GM18951 (cell line): ENCODE data around the gene MRPL42.
"Not testable (repeated sequence)": the region's sequence is repeated elsewhere in the genome, so short reads cannot be mapped to it uniquely, and the experiment has no call there.

Source experiments
- POLR2A ChIP-seq: IDR thresholded peaks from 4 replicates; pipeline ENCODE4 v1.6.1; 2011; ENCODE audit warnings: mild to moderate bottlenecking; ENCODE audit not compliant: insufficient read length, insufficient read depth; ENCODE audit errors: extremely low read depth
- in situ Hi-C: fragments of 300-500 bp; cut with MboI; formaldehyde crosslinking; loops from one replicate; pipeline ENCODE4 v1.12.0; 2022; ENCODE audit warnings: low sequenced_read_pairs, mixed read lengths, inconsistent platforms; ENCODE audit not compliant: unreplicated experiment

Gene MRPL42

DNA sequence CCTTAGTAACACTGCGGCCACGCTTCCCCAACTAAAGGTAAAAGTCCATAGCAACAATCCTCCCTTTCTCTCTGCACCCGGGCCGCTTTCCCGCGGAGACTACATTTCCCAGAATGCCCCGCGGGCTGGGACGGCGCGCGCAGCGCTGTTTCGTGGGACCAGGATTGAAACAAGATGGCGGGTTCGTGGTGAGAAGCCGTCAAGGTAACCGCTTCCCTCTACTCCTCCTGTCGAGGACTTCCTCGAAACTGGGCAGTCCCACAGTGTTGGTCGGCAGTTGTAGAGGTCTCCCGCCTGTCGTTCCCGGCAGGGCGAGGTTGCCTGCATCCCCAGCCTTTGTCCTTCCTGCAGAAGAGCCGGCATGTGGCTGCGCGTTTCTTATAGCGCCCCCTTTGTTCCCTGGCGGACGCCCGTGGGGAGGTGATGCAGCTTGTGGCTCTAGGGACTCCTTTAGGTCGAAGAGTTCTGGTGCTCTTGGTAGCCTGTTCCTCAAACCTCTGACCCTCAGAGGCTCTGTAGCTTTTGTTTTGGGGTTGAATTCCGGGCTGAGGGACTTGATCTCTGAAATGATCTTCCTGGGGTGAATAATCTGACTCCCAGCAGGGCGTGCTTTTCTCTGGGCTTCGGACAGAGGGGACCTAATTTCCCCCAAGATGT, at the start of gene MRPL42:
MRPL42 (plus strand) TSS at position 164 of the 657 bp plus-strand sequence. CDS start 1,772 bp downstream, outside the sequence.
- in situ Hi-C loops: no loop called here
- TF ChIP-seq POLR2A: peak; percentile 76

DNA sequence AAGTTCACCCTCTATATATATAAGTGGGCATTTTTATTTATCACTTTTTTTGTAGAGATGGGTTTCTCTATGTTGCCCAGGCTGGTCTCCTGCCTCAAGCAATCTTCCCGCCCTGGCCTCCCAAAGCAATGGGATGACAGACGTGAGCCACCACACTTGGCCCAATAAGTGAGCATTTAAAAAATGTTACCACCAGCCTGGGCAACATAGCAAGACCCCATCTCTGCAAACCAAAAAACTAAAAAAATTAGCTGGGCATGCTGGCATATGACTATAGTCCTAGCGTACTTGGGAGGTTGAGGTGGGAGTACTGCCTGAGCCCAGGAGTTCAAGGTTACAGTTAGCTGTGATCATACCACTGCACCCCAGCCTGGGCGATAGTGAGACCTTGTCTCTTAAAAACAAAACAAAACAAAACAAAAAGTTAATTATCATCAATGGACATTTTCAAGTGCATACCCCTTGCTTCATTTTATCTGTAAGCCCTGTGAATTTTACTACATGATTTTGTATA, 49.3 kb upstream of the MRPL42 start:
- in situ Hi-C loops: loop anchor here (10.0 to 25.0 kb wide), 2 partner anchors 433 to 631 kb away; no protein-coding TSS in a partner anchor
- no peak for TF ChIP-seq POLR2A

DNA sequence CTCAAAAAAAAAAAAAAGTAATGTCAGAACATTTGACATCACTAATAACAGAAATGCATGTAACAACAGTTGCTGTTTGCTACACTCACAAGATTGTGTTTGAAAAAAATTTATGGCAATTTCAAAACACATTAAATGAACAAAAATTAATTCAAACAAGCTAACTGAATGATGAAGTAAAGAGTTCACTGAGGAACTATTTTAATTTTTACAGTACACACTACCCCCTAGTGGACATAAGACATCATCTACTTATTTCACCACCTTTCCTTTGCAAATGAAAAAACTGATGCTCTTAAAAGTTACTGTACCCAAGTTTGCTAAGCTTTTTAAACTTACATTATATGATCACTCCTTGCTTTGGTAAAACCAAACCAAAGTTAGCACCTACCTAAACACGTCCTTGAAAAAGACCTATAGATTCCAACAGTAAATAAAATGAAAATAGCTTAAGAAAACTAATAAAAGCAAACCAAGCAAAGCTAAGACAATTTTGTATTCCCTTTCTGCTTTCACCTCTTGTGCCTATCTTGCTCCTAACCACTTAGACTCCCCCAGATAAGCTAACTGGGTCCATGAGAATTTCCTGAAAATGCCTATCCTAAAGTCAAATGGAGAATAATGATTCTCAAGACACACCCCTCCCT, 47.8 kb upstream of the MRPL42 start:
- in situ Hi-C loops: loop anchor here (10.0 to 25.0 kb wide), 2 partner anchors 435 to 632 kb away; no protein-coding TSS in a partner anchor
- TF ChIP-seq POLR2A: no peak

DNA sequence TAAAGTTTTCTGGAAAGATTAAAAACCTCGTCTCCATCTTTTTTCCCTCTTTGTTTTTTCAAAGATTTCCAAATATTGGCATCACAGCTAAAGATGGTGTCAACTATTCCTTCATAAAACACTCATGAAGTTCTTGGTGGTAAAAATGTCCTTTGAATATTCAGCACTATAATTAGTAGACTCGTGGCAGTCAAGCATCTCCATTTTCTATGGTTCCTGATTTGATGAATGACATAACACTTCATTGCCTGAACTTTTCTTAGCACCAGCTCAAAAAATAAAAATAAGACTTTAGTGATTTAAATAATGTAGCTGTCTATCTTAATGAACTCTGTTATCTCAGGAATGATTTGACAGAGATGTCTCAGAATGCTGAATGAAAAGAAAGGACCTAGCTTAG, 45.3 kb upstream of the MRPL42 start:
- no peak for TF ChIP-seq POLR2A
- in situ Hi-C loops: loop anchor here (25.0 kb wide), 1 partner anchor 635 kb away; no protein-coding TSS in a partner anchor

DNA sequence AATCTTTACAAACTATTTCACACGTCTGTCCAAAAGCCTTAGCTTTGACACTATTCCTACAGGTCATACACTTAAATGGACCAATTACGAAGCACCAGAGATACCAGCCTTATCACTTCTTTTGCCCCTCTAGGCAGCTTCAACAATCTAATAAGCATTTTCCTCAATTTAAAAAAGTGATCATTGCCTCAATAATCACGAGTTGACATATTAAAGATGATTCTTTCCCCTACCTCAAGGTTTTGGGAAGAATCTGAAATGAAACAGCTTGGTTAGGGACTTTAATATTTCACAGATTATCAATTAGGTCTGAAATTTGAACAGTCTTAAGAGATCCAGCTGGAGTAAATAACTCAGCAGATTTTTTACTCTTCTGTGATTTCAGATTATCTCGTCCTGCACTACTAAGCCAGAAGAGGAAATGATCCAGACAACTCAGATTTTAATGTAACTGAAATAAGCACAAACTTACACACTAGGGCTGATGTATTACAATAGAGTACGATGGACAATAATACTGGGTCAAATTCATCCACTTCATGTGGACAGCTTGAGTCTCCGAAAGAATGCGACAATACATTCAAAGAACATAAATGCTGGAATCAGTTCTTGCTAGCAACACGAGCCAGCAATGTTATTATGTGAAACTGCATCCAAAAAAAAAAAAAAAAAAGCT, 41.4 kb upstream of the MRPL42 start:
- in situ Hi-C loops: no loop called here
- TF ChIP-seq POLR2A: no peak

DNA sequence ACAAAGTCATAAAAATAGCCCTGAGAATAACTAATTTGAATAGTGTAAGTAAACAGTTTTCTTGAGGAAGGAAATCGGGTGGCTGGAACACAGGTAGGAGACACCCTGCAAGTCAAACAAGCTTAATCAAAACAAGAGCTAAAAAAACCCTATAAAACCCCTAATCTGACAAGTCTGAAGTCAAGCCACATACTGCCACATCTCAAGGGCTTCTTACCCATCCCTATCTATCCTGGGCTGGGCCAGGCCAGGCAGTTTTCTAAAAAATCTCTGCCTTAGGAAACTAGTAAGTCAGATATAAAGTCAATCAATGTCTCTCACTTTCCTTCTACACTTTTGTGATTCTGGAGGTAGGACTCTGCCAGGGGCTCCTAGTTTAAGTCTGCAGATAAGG, 40.9 kb upstream of the MRPL42 start:
- no peak for TF ChIP-seq POLR2A
- in situ Hi-C loops: no loop called here

DNA sequence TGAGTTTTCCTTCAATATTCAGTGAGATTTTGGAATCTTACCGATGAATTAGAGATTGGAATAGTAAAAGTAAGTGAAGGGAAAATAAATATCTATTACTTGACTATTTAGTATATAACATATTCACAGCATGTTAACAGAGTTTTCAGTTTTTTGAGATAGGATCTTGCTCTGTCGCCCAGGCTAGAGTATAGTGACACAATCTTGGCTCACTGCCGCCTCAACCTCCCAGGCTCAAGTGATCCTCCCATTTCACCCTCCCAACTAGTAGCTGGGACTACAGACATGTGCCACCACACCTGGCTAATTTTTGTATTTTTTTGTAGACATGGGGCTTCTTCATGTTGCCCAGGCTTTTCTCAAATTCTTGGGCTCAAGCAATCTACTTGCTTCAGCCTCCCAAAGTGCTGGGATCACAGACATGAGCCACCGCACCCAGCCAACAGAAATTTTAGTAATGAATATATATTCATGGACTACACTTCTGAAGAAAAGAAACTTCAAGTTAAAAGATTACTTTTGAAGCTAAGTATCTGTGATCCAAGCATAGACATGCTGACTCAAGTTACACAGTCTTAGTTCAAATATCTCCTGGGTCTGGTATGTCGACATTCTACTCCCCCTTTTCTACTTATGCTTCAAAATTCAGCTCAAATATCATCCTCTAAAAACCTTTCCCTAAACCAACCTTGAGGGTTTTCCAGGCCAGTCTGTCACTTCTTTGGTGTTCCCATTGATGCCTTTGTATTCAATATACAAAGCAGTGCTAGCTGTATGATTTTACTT, 39.3 kb upstream of the MRPL42 start:
- TF ChIP-seq POLR2A: no peak
- in situ Hi-C loops: no loop called here

DNA sequence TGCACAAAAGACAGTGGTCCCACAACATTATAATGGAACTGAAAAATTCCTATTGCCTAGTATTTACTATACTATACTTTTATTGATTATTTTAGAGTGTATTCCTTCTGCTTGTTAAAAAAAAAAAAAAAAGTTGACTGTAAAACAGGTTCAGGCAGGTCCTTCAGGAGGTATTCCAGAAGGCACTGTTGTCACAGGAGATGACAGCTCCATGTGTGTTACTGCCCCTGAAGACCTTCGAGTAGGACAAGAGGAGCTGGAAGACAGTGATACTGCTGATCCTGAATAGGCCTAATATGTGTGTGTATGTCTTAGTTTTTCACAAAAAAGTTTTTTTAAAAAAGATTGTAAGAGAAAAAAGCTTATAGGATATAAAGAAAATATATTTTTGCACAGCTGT, 37.9 kb upstream of the MRPL42 start:
- in situ Hi-C loops: no loop called here

DNA sequence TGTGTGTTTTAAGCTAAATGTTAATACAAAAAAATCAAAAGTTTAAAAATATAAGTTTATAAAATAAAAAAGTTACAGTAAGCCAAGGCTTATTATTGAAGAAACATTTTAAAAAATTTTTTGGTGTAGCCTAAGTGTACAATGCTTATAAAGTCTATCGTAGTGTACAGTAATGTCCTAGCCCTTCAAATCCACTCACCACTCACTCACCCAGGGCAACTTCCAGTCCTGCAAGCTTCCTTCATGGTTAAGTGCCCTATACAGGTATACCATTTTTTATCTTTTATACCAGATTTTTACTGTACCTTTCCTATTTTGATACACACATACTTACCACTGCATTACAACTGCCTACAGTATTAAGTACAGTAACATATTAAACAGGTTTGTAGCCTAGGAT, 37.5 kb upstream of the MRPL42 start:
- TF ChIP-seq POLR2A: no peak
- in situ Hi-C loops: no loop called here

More for the DNA sequence above, 37.9 kb upstream of the MRPL42 start:
- no peak for TF ChIP-seq POLR2A

DNA sequence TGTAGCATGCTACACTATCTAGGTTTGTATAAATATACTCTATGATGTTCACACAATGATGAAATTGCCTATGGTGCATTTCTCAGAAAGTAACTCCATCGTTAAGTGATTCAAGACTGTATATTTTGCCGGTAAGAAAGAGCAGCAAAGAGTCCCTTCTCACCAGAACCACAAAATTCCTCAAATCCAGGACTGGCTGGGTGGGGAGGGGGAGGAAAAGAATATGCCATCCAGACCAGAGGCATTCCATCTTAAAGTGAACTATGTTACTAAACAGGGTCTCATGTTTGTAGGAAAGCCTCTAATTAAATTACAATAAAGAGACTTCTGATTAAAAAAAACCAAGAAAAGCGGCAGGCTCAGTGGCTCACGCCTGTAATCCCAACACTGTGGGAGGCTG, 37.0 kb upstream of the MRPL42 start:
- in situ Hi-C loops: no loop called here
- TF ChIP-seq POLR2A: no peak

DNA sequence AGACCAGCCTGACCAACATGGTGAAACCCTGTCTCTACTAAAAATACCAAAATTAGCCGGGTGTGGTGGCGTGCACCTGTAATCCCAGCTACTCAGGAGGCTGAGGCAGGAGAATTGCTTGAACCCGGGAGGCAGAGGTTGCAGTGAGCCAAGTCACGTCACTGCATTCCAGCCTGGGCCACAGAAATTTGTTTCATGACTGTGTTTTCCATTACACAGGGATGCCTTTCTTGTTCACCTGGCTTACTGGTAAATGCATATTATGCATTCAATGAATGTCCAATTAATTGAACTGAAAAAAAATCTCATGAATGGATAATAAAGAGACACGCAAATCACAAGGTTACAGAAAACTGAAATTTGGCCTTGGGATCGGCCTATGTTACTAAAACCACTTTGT, 35.3 kb upstream of the MRPL42 start:
- in situ Hi-C loops: not testable (repeated sequence)

DNA sequence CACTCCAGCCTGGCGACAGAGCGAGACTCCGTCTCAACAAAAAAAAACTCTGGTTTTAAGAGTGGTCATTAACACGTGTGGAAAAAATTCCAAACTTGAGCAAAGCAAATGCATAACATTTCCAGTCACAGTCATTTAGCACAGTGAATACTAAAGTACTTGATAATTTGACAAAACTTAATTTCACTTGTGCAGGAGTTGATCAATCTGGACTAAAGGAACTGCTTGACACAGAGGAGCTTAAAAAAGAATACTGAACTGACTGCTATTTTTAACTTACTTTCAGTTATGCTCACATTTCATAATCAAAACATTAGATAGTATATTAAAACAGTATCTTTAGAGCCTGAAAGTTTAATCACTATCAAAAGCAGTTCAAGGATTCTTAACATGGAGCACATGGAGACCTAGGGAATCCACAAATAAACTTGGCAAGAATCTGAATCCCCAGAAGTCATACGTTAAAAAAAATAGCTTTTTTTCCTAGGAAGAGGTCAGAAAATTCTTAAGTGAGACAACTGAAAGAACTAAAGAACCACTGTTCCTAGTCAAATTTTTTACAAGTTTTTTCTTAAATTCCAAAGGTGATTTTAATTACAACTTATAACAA, 33.0 kb upstream of the MRPL42 start:
- in situ Hi-C loops: no loop called here
- no peak for TF ChIP-seq POLR2A

DNA sequence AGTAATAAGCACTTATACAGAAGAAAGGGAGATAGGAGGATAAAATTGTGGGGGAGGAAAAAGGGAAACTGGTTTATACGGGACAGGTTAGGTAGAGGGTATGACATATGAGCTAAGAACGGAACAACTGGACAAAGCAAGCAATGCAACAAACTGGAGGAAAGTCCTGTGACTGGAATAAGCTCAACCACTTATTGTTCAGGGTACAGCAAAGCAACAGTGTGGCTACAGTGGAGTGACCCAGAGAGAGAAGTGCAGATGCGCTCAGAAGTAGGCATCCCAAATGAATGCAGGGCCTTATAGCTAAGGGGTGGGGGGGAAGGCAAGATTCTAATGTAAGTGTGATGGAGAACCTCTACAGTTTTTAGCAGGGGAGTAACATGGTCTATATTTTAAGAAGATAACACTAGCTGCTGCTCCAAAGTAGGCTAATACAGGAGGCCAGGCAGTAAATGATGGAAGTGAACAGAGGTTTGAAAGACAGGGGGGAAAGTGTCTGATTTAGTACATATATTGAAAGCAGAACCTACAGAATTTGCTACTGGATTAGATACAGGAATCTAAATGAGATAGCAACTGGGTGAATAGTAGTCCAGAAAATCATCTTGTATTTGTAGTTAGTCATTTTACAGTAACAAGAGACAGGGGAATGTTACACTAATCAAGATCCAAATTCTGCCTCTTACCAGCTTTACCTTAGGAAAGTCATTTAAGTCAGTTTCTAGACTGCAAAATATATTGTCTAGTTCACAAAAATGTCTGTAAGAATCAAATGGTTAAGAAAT, 28.9 kb upstream of the MRPL42 start:
- no peak for TF ChIP-seq POLR2A
- in situ Hi-C loops: no loop called here
